Activated T-helper 1 cell treated with anti-CD3 and anti-CD28 coated beads, Interleukin-12 subunit alpha, Interleukin-12 subunit beta, Interleukin-2, Interleukin-4 antibody, amounts not matched to agents 30 ng/mL and 10 ng/mL and 1 ng/mL, durations not matched to agents 14 hours and 24 hours and 36 hours (primary cell): Measurements from ENCODE around the gene PITPNB. TPM values are rescaled to one million over a fixed set of nuclear protein-coding genes. Genes with fewer than 3 reads are reported as not detected.

Source experiments
- DNase-seq: peaks from one replicate; pipeline ENCODE4 v3.0.0; 2021; ENCODE audit warnings: low spot score
- H3K27ac Mint-ChIP-seq: one replicate; pipeline ENCODE4 v1.8.0; 2021; ENCODE audit warnings: mild to moderate bottlenecking, mixed read lengths
- H3K27me3 Mint-ChIP-seq: one replicate; pipeline ENCODE4 v1.8.0; 2022; ENCODE audit warnings: mild to moderate bottlenecking, moderate library complexity, mixed read lengths; ENCODE audit not compliant: insufficient read depth
- H3K36me3 Mint-ChIP-seq: one replicate; pipeline ENCODE4 v1.8.0; 2021; ENCODE audit warnings: low read depth, mixed read lengths
- H3K4me1 Mint-ChIP-seq: one replicate; pipeline ENCODE4 v1.8.0; 2021; ENCODE audit warnings: low read depth, mixed read lengths
- H3K4me3 Mint-ChIP-seq: one replicate; pipeline ENCODE4 v1.8.0; 2021; ENCODE audit warnings: mild to moderate bottlenecking, moderate library complexity, mixed read lengths
- H3K9me3 Mint-ChIP-seq: one replicate; pipeline ENCODE4 v1.8.0; 2021; ENCODE audit warnings: mixed read lengths
- intact Hi-C: fragments of 100-400 bp; cut with micrococcal nuclease; formaldehyde crosslinking; loops from one replicate; pipeline ENCODE4 v1.15.1; 2024
- total RNA-seq: library from RNA; stranded (reverse); gene quantifications from 2 replicates; pipeline ENCODE4 v1.2.3, GENCODE V29; 2022

PITPNB gene
- total RNA-seq, 1 donor from 2014 or later, result 153 TPM

DNA sequence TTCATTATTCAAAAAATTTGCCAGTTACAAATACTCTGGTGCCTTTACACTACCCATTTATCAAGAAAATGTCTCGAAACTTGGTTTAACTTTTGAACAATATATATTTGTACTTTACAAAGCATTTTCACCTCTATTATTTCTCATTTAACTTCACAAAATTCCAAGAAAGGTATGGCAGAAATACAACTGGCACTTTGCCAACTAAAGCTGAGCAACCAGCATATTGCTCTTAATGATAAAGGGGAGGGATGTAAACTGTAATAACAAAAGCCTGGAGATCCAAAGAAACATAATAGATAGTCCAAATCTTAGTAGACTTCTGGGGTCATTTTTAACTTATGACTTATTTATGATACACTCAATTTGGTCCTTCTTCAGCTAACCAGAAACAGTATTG lies 7.7 kb downstream of the PITPNB start:
- H3K4me3 Mint-ChIP-seq, result no peak overlapping the region
- no peaks in the 10 kb centered on the region for H3K27me3 Mint-ChIP-seq
- no peaks in the 10 kb centered on the region for H3K9me3 Mint-ChIP-seq
- H3K36me3 Mint-ChIP-seq, result peaks cover 50% of the 10 kb centered on the region
- no peak overlapping the region for H3K27ac Mint-ChIP-seq
- intact Hi-C loops, result no loop called here
- DNase-seq, result no peak
- H3K4me1 Mint-ChIP-seq, result peaks cover 78% of the 10 kb centered on the region

- no peaks in the 10 kb centered on the region for H3K9me3 Mint-ChIP-seq
- H3K4me1 Mint-ChIP-seq, result peaks cover 56% of the 10 kb centered on the region
- intact Hi-C loops, result no loop called here
- H3K27me3 Mint-ChIP-seq, result no peaks in the 10 kb centered on the region
- peaks cover 55% of the 10 kb centered on the region for H3K36me3 Mint-ChIP-seq
- no peak for DNase-seq
- H3K27ac Mint-ChIP-seq, result peak overlapping the region; percentile 1
- H3K4me3 Mint-ChIP-seq, result no peak overlapping the region
Measured at GRCh38 chr22:27906241-27906640, 12.8 kb downstream of the PITPNB start.

- no peak for DNase-seq
- Mint-ChIP-seq H3K36me3 (peaks cover 56% of the 10 kb centered on the region), H3K27me3 (no peaks in the 10 kb centered on the region), H3K9me3 (no peaks in the 10 kb centered on the region), H3K4me1 (peaks cover 56% of the 10 kb centered on the region), H3K27ac (peak overlapping the region; percentile 1), H3K4me3 (no peak overlapping the region)
- intact Hi-C loops, result loop anchor here (2.0 kb wide), 1 partner anchor 13 kb away; the partner anchor contains the start of gene PITPNB
Measured at GRCh38 chr22:27905653-27906052, 13.4 kb downstream of the PITPNB start.

DNA sequence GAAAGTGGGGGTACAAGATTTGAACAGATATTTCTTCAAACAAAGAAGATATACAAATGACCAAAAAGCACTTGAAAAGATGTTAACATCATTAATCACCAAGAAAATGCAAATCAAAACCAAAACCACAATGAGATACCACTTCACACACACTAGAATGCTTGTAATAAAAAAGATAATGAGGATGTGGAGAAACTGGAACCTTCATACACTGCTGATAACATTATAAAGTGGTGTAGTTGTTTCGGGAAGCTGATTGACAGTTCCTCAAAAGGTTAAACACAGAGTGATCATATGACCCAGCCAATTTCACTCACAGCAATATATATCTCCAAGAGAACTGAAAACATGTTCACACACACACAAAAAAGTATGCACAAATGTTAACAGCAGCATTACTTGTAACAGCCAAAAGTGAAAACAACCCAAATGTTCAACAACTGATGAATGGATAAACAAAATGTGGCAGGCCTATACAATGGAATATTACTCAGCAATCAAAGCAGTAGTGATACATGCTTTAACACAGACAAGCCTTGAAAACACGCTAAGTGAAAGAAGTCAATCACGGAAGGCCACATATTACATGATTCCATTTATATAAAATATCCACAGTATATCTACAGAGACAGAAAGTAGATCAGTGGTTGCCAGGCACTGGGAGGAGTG lies 15.1 kb downstream of the PITPNB start:
- Mint-ChIP-seq H3K4me3 (peak overlapping the region; percentile 15), H3K4me1 (peaks cover 53% of the 10 kb centered on the region), H3K36me3 (peaks cover 59% of the 10 kb centered on the region), H3K27ac (peak overlapping the region; percentile 61), H3K27me3 (no peaks in the 10 kb centered on the region), H3K9me3 (no peaks in the 10 kb centered on the region)
- intact Hi-C loops, result loop anchor here (2.0 kb wide), 1 partner anchor 15 kb away; the partner anchor contains the start of gene PITPNB
- no peak for DNase-seq

GRCh38 chr22:27900153-27900552 lies 18.9 kb downstream of the PITPNB start:
- Mint-ChIP-seq H3K4me1 (peaks cover 42% of the 10 kb centered on the region), H3K9me3 (no peaks in the 10 kb centered on the region), H3K36me3 (peaks cover 51% of the 10 kb centered on the region), H3K4me3 (no peak overlapping the region), H3K27ac (no peak overlapping the region), H3K27me3 (no peaks in the 10 kb centered on the region)
- intact Hi-C loops, result no loop called here
- no peak for DNase-seq

DNA sequence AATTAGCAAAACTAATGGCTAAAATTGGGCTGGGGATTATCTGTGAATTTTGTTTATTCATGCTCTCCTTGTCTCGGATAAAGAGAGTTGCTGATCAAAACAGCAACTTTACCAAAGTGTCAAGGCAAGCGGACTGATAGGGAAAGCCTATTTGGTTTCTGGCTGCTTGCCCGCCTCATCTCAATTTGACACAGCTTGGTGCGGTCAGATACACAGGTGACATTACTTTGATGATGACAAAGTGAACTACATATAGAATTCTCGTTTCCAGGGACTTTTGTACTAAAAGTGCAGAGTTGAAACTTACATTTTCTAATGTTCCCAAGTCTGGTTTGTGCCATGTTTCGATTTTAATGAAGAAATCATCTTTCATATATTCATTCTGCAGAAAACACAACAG lies 22.8 kb downstream of the PITPNB start:
- Mint-ChIP-seq H3K27me3 (no peaks in the 10 kb centered on the region), H3K4me1 (peaks cover 34% of the 10 kb centered on the region), H3K27ac (no peak overlapping the region), H3K4me3 (no peak overlapping the region), H3K36me3 (peaks cover 56% of the 10 kb centered on the region), H3K9me3 (no peaks in the 10 kb centered on the region)
- intact Hi-C loops, result no loop called here
- no peak for DNase-seq

DNA sequence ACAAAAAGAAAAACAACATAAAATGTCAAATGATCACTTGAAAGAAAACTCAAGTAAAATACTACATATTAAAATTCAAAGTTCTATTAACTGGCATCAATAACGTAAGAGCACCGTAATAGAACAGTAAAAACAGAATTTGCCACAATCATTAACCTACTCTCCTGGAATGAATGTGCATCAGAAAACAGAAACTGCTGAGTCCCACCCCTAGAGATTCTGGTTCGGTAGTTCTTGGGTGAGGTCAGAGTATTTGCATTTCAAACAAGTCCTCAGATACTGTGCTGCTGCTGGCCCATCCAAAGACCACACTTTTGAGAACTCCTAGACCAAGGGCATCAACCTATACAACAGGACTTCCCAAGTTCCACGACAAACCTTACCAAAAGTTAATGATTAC lies 23.5 kb downstream of the PITPNB start:
- DNase-seq, result no peak
- Mint-ChIP-seq H3K36me3 (peaks cover 53% of the 10 kb centered on the region), H3K9me3 (no peaks in the 10 kb centered on the region), H3K4me1 (peaks cover 28% of the 10 kb centered on the region), H3K4me3 (no peak overlapping the region), H3K27me3 (no peaks in the 10 kb centered on the region), H3K27ac (no peak overlapping the region)
- intact Hi-C loops, result no loop called here

GRCh38 chr22:27892811-27893210 lies 26.2 kb downstream of the PITPNB start:
- H3K4me1 Mint-ChIP-seq, result peaks cover 31% of the 10 kb centered on the region
- H3K36me3 Mint-ChIP-seq, result peaks cover 66% of the 10 kb centered on the region
- DNase-seq, result no peak
- no peaks in the 10 kb centered on the region for H3K9me3 Mint-ChIP-seq
- no peaks in the 10 kb centered on the region for H3K27me3 Mint-ChIP-seq
- no peak overlapping the region for H3K4me3 Mint-ChIP-seq
- no peak overlapping the region for H3K27ac Mint-ChIP-seq
- intact Hi-C loops, result no loop called here

DNA sequence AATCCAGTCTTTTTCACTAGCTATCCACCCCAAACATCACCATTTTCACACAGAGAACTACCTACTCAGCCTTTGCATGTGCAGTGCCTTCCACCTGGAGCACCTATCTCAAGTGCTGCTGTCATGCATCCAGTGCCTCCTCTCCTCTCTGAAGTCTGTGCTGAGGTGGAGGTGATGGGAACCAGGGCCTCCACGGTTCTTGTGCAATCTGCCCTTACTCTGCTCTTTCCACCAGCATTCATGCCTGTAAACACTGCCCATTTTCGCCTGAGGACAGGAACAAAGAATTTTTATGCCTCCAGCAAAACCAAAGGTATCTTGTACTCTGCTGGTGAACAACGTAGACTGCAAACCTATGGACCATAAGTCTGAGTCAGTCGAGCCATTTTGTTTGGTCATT lies 27.0 kb downstream of the PITPNB start:
- DNase-seq, result no peak
- H3K9me3 Mint-ChIP-seq, result no peaks in the 10 kb centered on the region
- H3K36me3 Mint-ChIP-seq, result peaks cover 64% of the 10 kb centered on the region
- no peaks in the 10 kb centered on the region for H3K27me3 Mint-ChIP-seq
- H3K27ac Mint-ChIP-seq, result no peak overlapping the region
- H3K4me1 Mint-ChIP-seq, result peaks cover 31% of the 10 kb centered on the region
- intact Hi-C loops, result no loop called here
- no peak overlapping the region for H3K4me3 Mint-ChIP-seq

DNA sequence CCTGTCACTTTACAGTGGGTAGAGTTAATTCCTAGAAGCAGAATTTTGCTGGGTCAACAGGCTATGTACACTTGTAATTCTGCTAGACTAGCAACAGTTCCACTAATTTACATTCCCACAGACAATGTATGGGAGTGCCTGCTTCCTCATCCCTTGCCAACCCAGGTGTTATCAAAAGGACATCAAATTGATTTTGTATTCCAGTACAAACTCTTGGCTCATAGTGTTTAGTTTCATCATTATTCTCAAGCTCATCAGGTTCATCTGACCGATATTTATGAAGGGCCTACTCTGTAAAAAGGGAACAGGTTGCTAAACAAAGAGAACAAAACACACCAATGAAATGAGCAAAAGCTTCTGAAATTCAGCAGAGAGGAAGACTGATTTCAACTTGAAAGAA lies 30.7 kb downstream of the PITPNB start:
- no peak overlapping the region for H3K27ac Mint-ChIP-seq

DNA sequence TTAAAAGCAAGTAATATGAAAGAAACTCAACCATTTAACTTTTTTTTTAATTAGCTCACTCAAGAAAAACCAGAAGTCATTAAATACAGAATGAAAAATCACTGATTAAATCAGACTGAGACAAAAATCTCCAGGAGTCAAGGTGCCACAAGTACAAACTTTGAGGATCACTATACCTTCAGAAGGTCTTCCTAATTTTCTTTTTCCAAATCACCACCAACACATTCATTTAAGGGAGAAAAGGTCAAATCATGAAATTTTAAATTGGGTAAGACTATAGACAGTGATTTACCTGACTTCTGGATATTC lies 32.3 kb downstream of the PITPNB start:
- peaks cover 44% of the 10 kb centered on the region for H3K36me3 Mint-ChIP-seq
- intact Hi-C loops, result loop anchor here (1.0 to 10.0 kb wide), 3 partner anchors 32 to 708 kb away; partner anchors contain the start of gene PITPNB
- no peaks in the 10 kb centered on the region for H3K27me3 Mint-ChIP-seq
- H3K4me1 Mint-ChIP-seq, result peaks cover 30% of the 10 kb centered on the region
- H3K9me3 Mint-ChIP-seq, result no peaks in the 10 kb centered on the region
- H3K27ac Mint-ChIP-seq, result no peak overlapping the region
- no peak for DNase-seq
- H3K4me3 Mint-ChIP-seq, result no peak overlapping the region

More for the DNA sequence above, 30.7 kb downstream of the PITPNB start:
- no peaks in the 10 kb centered on the region for H3K27me3 Mint-ChIP-seq
- peaks cover 52% of the 10 kb centered on the region for H3K36me3 Mint-ChIP-seq
- H3K4me1 Mint-ChIP-seq, result peaks cover 28% of the 10 kb centered on the region
- intact Hi-C loops, result loop anchor here (10.0 kb wide), 1 partner anchor 706 kb away; no protein-coding TSS in a partner anchor
- no peak overlapping the region for H3K4me3 Mint-ChIP-seq
- no peaks in the 10 kb centered on the region for H3K9me3 Mint-ChIP-seq
- no peak for DNase-seq

DNA sequence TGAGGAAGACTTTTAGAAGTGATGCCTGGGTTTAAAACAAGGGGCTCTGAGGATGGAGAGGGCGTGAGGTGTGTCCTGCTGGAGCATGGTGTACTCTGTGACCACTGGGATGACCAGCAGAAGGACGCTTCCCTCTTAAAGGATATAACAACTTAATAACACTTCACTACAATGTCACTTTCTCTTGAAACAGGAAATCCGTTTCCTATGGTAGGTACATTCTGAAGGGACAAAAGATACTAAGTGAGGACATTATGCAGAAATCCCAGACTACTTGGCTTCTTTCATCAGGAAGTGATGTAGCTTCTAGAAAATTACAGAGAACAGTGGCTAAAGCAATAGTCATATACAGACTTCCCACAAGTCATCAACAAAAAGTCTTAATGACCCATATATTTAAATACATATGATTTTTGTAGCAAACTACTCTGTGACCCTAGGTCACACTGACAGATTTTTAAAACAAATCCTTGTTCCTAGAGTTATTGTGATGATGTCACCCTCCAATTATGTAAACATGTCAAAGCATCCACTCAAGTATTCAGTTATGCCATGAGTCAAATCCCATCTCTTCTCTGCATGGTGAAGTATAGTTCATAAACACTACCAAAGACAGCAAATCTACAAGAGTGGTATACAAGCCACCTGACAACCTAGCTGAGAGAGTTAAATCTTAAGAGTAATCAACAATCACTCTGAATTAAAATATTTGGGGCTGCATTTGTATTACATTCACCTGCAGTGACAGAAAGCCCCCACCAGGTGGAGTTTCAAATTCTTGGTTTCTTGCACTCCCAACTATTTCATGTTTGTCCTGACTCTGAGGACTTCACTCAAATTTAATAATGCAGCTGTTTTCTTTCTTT lies 32.8 kb downstream of the PITPNB start:
- H3K9me3 Mint-ChIP-seq, result no peaks in the 10 kb centered on the region
- no peak overlapping the region for H3K4me3 Mint-ChIP-seq
- intact Hi-C loops, result loop anchor here (1.0 to 10.0 kb wide), 3 partner anchors 33 to 709 kb away; partner anchors contain the start of gene PITPNB
- no peaks in the 10 kb centered on the region for H3K27me3 Mint-ChIP-seq
- H3K36me3 Mint-ChIP-seq, result peaks cover 40% of the 10 kb centered on the region
- no peak overlapping the region for H3K27ac Mint-ChIP-seq
- H3K4me1 Mint-ChIP-seq, result peaks cover 30% of the 10 kb centered on the region
- no peak for DNase-seq
